ENCODE data around the gene EIPR1.
A peak's percentile ranks its signal among the peaks of the same experiment; 100 is the strongest.
"Not testable (repeated sequence)": the region's sequence is repeated elsewhere in the genome, so short reads cannot be mapped to it uniquely, and the experiment has no call there.

The EIPR1 gene

DNA sequence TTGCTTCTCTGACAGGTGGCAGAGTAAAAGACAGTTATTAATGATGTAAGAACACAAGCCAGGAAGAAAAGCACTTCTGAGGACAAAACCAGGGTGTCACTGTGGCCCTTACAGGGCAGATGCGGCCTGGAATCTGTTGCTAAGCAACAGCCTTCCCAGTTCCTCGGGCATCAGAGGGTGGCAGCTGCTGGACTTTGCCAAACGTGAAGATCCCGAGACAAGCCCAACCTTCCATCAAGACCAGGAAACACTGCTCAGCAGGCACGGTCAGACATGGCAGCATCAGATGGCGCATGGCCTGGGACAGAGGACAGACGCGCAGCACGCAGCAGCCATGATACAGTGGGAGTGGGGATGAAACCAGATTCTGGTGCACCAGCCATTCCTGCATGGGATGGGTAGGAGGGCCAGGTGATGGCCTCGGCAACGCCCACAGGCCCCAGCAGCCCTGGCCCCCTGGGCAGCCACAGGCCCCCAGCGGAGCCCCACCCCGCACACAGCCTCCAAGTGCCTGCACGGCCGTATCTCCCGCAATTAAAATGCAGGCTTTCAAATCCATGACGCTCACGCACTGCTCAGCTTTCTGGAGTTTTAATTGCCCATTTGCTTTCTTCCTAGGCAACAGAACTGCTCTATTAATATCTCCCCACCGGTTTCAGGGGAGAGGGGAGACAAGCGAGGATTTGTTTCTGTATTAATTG, 89.0 kb downstream of the EIPR1 start:
- Histone ChIP-seq H3K27me3 (ENCODE audit: control insufficient read depth in 1 of 2, insufficient read depth in 2 of 2, low read length in 2 of 2) (no peaks in the 10 kb centered on the region), H3K9me3 (ENCODE audit: control insufficient read depth in 2 of 2, low read length in 2 of 2) (no peaks in the 10 kb centered on the region), H3K9ac (ENCODE audit: low read length in 2 of 2) (no peak overlapping the region), H3K4me3 (ENCODE audit: low read length in 2 of 2) (no peak overlapping the region), H3K27ac (ENCODE audit: low read length) (no peak overlapping the region), H3K36me3 (ENCODE audit: control insufficient read depth in 2 of 2, insufficient read depth in 2 of 2, low read length in 2 of 2) (no peaks in the 10 kb centered on the region), H3K4me1 (ENCODE audit: control insufficient read depth, insufficient read depth, low read length) (no peaks in the 10 kb centered on the region)

GRCh38 chr2:3287896-3288295, 89.7 kb downstream of the EIPR1 start:
- no peak overlapping the region for H3K27ac ChIP-seq (ENCODE audit: low read length)
- no peaks in the 10 kb centered on the region for H3K9me3 ChIP-seq (ENCODE audit: control insufficient read depth in 2 of 2, low read length in 2 of 2)
- H3K27me3 ChIP-seq (ENCODE audit: control insufficient read depth in 1 of 2, insufficient read depth in 2 of 2, low read length in 2 of 2): no peaks in the 10 kb centered on the region
- peaks cover 6% of the 10 kb centered on the region for H3K4me1 ChIP-seq (ENCODE audit: control insufficient read depth, insufficient read depth, low read length)
- H3K9ac ChIP-seq (ENCODE audit: low read length in 2 of 2): no peak overlapping the region
- no peak overlapping the region for H3K4me3 ChIP-seq (ENCODE audit: low read length in 2 of 2)
- H3K36me3 ChIP-seq (ENCODE audit: control insufficient read depth in 2 of 2, insufficient read depth in 2 of 2, low read length in 2 of 2): no peaks in the 10 kb centered on the region

GRCh38 chr2:3286646-3287036, 91.0 kb downstream of the EIPR1 start:
- H3K4me1 ChIP-seq (ENCODE audit: control insufficient read depth, insufficient read depth, low read length): peaks cover 13% of the 10 kb centered on the region
- H3K9ac ChIP-seq (ENCODE audit: low read length in 2 of 2); H3K27me3 ChIP-seq (ENCODE audit: control insufficient read depth in 1 of 2, insufficient read depth in 2 of 2, low read length in 2 of 2); H3K4me3 ChIP-seq (ENCODE audit: low read length in 2 of 2); H3K36me3 ChIP-seq (ENCODE audit: control insufficient read depth in 2 of 2, insufficient read depth in 2 of 2, low read length in 2 of 2); H3K9me3 ChIP-seq (ENCODE audit: control insufficient read depth in 2 of 2, low read length in 2 of 2); H3K27ac ChIP-seq (ENCODE audit: low read length): not testable (repeated sequence)

GRCh38 chr2:3285901-3286645, 91.5 kb downstream of the EIPR1 start:
- Histone ChIP-seq H3K27me3 (ENCODE audit: control insufficient read depth in 1 of 2, insufficient read depth in 2 of 2, low read length in 2 of 2) (no peaks in the 10 kb centered on the region), H3K4me1 (ENCODE audit: control insufficient read depth, insufficient read depth, low read length) (peaks cover 13% of the 10 kb centered on the region), H3K27ac (ENCODE audit: low read length) (no peak overlapping the region), H3K9ac (ENCODE audit: low read length in 2 of 2) (no peak overlapping the region), H3K4me3 (ENCODE audit: low read length in 2 of 2) (no peak overlapping the region), H3K9me3 (ENCODE audit: control insufficient read depth in 2 of 2, low read length in 2 of 2) (no peaks in the 10 kb centered on the region), H3K36me3 (ENCODE audit: control insufficient read depth in 2 of 2, insufficient read depth in 2 of 2, low read length in 2 of 2) (no peaks in the 10 kb centered on the region)

DNA sequence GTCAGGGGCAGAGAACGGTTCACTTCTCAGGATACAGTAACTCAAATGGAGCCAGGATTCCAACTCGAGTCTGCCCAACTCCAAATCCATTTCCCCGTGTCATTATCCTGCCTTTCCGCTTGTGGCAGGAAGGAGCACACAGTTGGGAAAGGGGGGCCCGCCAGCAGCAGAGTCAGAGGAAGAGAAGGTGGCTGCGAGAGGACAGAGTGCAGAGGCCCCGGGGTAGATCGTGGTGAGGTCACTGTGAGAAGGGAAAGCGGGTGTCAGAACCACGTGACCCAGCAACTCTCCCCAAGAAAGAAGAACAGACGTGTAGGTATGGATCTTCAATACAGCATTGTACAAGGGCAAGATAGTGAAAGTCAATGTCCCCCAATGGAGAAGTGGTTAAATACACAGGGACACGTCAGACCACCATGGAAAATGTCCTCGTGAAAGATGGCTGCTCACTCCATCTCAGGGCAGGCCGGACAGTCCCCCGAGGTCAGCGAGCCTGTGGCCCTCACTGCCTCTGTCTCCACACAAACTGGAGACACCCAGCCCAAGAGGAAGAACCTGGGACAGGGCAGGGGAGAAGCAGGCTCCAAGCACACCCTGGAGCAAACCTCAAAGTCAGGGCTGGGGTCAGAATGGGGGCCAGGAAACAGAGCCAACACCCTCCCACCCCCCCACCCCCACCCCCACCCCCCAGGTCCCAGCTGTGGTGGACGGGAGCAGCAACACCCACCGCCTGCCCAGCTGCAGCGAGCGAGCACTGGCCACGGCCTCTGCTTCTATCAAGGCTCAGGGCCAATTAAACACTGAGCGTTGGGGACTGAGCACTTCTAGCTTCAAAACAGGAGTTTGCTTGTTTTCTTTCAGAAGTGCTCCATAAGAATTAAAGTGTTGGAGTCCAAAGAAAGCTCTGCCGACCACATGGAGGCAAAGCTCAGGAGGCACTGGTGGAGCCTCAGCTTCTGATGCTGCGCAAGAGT, 92.7 kb downstream of the EIPR1 start:
- H3K9ac ChIP-seq (ENCODE audit: low read length in 2 of 2): no peak overlapping the region
- no peak overlapping the region for H3K4me3 ChIP-seq (ENCODE audit: low read length in 2 of 2)
- no peaks in the 10 kb centered on the region for H3K9me3 ChIP-seq (ENCODE audit: control insufficient read depth in 2 of 2, low read length in 2 of 2)
- peaks cover 13% of the 10 kb centered on the region for H3K4me1 ChIP-seq (ENCODE audit: control insufficient read depth, insufficient read depth, low read length)
- H3K27me3 ChIP-seq (ENCODE audit: control insufficient read depth in 1 of 2, insufficient read depth in 2 of 2, low read length in 2 of 2): no peaks in the 10 kb centered on the region
- H3K36me3 ChIP-seq (ENCODE audit: control insufficient read depth in 2 of 2, insufficient read depth in 2 of 2, low read length in 2 of 2): no peaks in the 10 kb centered on the region
- H3K27ac ChIP-seq (ENCODE audit: low read length): no peak overlapping the region

- not testable (repeated sequence) for H3K9ac ChIP-seq (ENCODE audit: low read length in 2 of 2); H3K27me3 ChIP-seq (ENCODE audit: control insufficient read depth in 1 of 2, insufficient read depth in 2 of 2, low read length in 2 of 2); H3K9me3 ChIP-seq (ENCODE audit: control insufficient read depth in 2 of 2, low read length in 2 of 2); H3K27ac ChIP-seq (ENCODE audit: low read length); H3K36me3 ChIP-seq (ENCODE audit: control insufficient read depth in 2 of 2, insufficient read depth in 2 of 2, low read length in 2 of 2); H3K4me3 ChIP-seq (ENCODE audit: low read length in 2 of 2)
- peaks cover 13% of the 10 kb centered on the region for H3K4me1 ChIP-seq (ENCODE audit: control insufficient read depth, insufficient read depth, low read length)
These were observed 93.6 kb downstream of the EIPR1 start for GRCh38 chr2:3283876-3284656.

- Histone ChIP-seq H3K27ac (ENCODE audit: low read length) (peak overlapping the region; percentile 18), H3K4me1 (ENCODE audit: control insufficient read depth, insufficient read depth, low read length) (peaks cover 13% of the 10 kb centered on the region), H3K27me3 (ENCODE audit: control insufficient read depth in 1 of 2, insufficient read depth in 2 of 2, low read length in 2 of 2) (no peaks in the 10 kb centered on the region), H3K9me3 (ENCODE audit: control insufficient read depth in 2 of 2, low read length in 2 of 2) (no peaks in the 10 kb centered on the region), H3K36me3 (ENCODE audit: control insufficient read depth in 2 of 2, insufficient read depth in 2 of 2, low read length in 2 of 2) (peaks cover 0 to 2% of the 10 kb centered on the region in 2 donors), H3K4me3 (ENCODE audit: low read length in 2 of 2) (no peak overlapping the region), H3K9ac (ENCODE audit: low read length in 2 of 2) (no peak overlapping the region)
These were observed 94.4 kb downstream of the EIPR1 start for GRCh38 chr2:3283206-3283605.

DNA sequence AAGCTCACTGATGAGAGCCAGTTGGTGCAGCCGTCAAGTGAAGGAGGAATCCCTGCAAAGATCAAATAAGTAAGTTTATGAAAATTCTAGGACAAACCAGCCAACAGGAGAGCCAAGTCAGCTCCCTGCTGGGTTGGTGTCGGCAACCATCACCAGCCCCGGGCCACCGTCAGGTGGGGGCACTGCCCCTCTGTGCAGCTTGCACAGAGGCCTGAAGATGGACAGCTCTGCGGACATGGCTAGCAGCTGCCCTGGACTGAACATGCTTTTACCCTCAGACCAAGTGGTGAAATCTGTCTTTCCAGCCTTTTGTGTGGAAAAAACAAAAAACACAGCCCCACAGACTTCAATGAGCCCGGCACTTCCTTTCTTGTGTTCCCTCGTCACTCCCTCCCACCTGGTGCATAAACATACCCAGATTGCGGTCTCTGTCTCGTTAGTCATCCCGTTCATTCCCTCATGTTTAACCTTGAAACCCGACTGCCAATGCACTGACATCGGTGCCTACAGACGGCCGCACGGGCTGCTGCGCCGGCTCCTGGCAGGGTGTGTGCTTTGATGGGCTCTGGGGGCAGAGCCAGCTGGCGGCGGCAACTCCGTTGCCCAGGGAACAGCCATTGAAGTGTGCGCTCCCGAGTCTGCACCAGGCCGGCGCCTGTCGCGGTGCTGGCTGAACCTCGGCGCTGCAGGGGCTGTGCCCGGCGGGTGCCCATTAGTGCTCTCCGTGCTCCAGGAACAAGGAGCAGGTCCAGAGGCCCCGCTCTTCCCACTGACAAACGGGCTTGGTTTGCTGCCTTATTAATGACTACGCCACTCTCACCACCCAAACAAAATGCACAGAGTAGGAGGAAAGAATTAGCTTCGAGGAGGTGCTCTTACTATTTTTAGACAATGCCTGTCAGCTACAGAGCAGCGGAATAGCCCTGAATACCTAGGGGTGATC, 95.3 kb downstream of the EIPR1 start:
- H3K4me3 ChIP-seq (ENCODE audit: low read length in 2 of 2): peak overlapping the region; percentile 2 to 63
- H3K9me3 ChIP-seq (ENCODE audit: control insufficient read depth in 2 of 2, low read length in 2 of 2): no peaks in the 10 kb centered on the region
- peak overlapping the region; percentile 31 for H3K27ac ChIP-seq (ENCODE audit: low read length)
- peaks cover 13% of the 10 kb centered on the region for H3K4me1 ChIP-seq (ENCODE audit: control insufficient read depth, insufficient read depth, low read length)
- no peaks in the 10 kb centered on the region for H3K27me3 ChIP-seq (ENCODE audit: control insufficient read depth in 1 of 2, insufficient read depth in 2 of 2, low read length in 2 of 2)
- peak overlapping the region in 1 of 2 donors; percentile 42 for H3K9ac ChIP-seq (ENCODE audit: low read length in 2 of 2)
- H3K36me3 ChIP-seq (ENCODE audit: control insufficient read depth in 2 of 2, insufficient read depth in 2 of 2, low read length in 2 of 2): peaks cover 0 to 2% of the 10 kb centered on the region in 2 donors

DNA sequence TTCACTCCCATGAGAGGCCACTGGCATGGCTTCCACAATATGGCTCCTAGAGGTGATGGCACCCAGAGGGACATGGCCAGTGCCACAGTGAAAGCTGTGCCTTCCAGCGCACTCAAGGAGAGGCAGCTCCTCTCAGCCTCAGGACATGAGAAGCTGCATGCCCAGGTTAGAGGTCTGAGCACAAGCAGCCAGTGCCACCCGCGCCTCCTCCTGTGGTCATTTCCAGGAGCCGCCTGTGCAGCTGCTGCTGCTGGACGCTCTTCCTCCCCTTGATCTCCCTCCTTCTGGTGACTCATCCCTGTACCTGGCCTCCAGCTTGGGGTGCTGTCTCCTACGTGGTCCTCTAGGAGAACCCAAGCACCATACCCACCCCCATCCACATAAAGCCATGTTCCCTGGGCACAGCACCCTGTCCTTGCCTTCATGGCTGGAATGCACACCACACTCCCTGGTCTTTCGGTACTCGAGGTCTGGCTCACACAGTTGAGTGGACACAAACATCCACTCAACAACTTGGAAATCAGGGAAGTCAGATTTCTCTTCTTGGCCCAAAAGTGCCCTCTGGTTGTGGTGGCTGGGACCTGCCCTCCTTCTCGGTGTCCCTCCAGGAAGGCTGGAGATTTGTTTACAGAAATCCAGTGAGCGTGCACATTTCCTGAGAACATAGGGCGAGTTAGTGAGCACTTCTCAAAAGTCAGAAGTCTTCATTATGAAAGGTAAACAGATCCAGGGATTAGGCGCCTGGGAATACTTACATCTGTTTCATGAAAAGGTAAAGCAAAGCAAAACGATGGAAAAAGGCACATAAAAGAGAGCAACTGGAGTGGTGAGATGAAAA, 96.7 kb downstream of the EIPR1 start:
- Histone ChIP-seq H3K4me1 (ENCODE audit: control insufficient read depth, insufficient read depth, low read length) (peaks cover 13% of the 10 kb centered on the region), H3K9ac (ENCODE audit: low read length in 2 of 2) (no peak overlapping the region), H3K9me3 (ENCODE audit: control insufficient read depth in 2 of 2, low read length in 2 of 2) (no peaks in the 10 kb centered on the region), H3K27ac (ENCODE audit: low read length) (no peak overlapping the region), H3K4me3 (ENCODE audit: low read length in 2 of 2) (no peak overlapping the region), H3K36me3 (ENCODE audit: control insufficient read depth in 2 of 2, insufficient read depth in 2 of 2, low read length in 2 of 2) (peaks cover 0 to 2% of the 10 kb centered on the region in 2 donors), H3K27me3 (ENCODE audit: control insufficient read depth in 1 of 2, insufficient read depth in 2 of 2, low read length in 2 of 2) (no peaks in the 10 kb centered on the region)
